Hypothalamus (tissue), 51 donors: ENCODE results near the gene SEC24D.

Experiments used
- DNase-seq, 51 donors: peaks; one replicate each; lab custom pipeline; 2025; lab: John Stamatoyannopoulos, UW

The SEC24D gene

GRCh38 chr4:118846979-118847378, 11.1 kb upstream of the SEC24D start:
- DNase-seq: no peak

GRCh38 chr4:118845552-118846050, 9.7 kb upstream of the SEC24D start:
- DNase-seq: no peak

- no peak for DNase-seq
These were observed 7.3 kb upstream of the SEC24D start for GRCh38 chr4:118843237-118843636.

- DNase-seq: no peak
These were observed 6.1 kb upstream of the SEC24D start for GRCh38 chr4:118842055-118842454.

GRCh38 chr4:118839221-118839927, 3.4 kb upstream of the SEC24D start:
- DNase-seq: no peak

GRCh38 chr4:118837121-118837507, 1.2 kb upstream of the SEC24D start:
- no peak for DNase-seq

GRCh38 chr4:118836301-118837120, 585 bp upstream of the SEC24D start:
- DNase-seq: peak in 24 of 51 donors; percentile 1 to 72 (median 20)

GRCh38 chr4:118834960-118835569, 861 bp downstream of the SEC24D start:
- DNase-seq: peak in 45 of 51 donors; percentile 4 to 58 (median 28)

- DNase-seq: no peak
These were observed 1.9 kb downstream of the SEC24D start for GRCh38 chr4:118834070-118834469.

GRCh38 chr4:118833192-118833820, 2.6 kb downstream of the SEC24D start:
- no peak for DNase-seq

- DNase-seq: no peak
These were observed 6.8 kb downstream of the SEC24D start for GRCh38 chr4:118829107-118829506.

GRCh38 chr4:118826723-118827444, 9.0 kb downstream of the SEC24D start:
- no peak for DNase-seq

- no peak for DNase-seq
These were observed 10.1 kb downstream of the SEC24D start for GRCh38 chr4:118825799-118826198.

GRCh38 chr4:118824141-118824540, 11.8 kb downstream of the SEC24D start:
- no peak for DNase-seq

GRCh38 chr4:118823471-118823870, 12.5 kb downstream of the SEC24D start:
- DNase-seq: no peak

GRCh38 chr4:118821590-118822293, 14.2 kb downstream of the SEC24D start:
- DNase-seq: no peak

- DNase-seq: no peak
These were observed 18.6 kb downstream of the SEC24D start for GRCh38 chr4:118817178-118817930.

- DNase-seq: no peak
These were observed 19.3 kb downstream of the SEC24D start for GRCh38 chr4:118816538-118817177.
